Measurements from ENCODE around the gene CFAP90.

GRCh38 chr5:7813576-7813975, 37.4 kb downstream of the CFAP90 start:
- TF ChIP-seq CTCF (IDR thresholded peaks at IDR 0.05) (no peak), EP300 (IDR thresholded peaks at IDR 0.05) (no peak)
